GM19452 (cell line): ENCODE data around the gene HNRNPDL.
"Not testable (repeated sequence)": the region's sequence is repeated elsewhere in the genome, so short reads cannot be mapped to it uniquely, and the experiment has no call there.

ENCODE experiments used
- ATAC-seq: cut with Tn5 transposase; IDR thresholded peaks from one replicate; pipeline ENCODE4 v1.9.1; 2021; ENCODE audit not compliant: unreplicated experiment

The HNRNPDL gene

GRCh38 chr4:82390061-82390460 is 40.2 kb downstream of the HNRNPDL start:
- ATAC-seq = not testable (repeated sequence)

- no peak for ATAC-seq
These were observed 41.9 kb downstream of the HNRNPDL start for GRCh38 chr4:82388405-82388804.

- ATAC-seq = not testable (repeated sequence)
These were observed 44.0 kb downstream of the HNRNPDL start for GRCh38 chr4:82386312-82386711.

GRCh38 chr4:82382751-82383150 is 47.5 kb downstream of the HNRNPDL start:
- ATAC-seq = no peak

GRCh38 chr4:82381661-82382296 is 48.5 kb downstream of the HNRNPDL start:
- no peak for ATAC-seq

GRCh38 chr4:82381235-82381634 is 49.0 kb downstream of the HNRNPDL start:
- no peak for ATAC-seq

GRCh38 chr4:82380831-82381230 is 49.4 kb downstream of the HNRNPDL start:
- ATAC-seq = no peak

- ATAC-seq = no peak
These were observed 49.9 kb downstream of the HNRNPDL start for GRCh38 chr4:82380344-82380743.

GRCh38 chr4:82376109-82376508 is 54.2 kb downstream of the HNRNPDL start:
- ATAC-seq = no peak

GRCh38 chr4:82373816-82374625 is 56.2 kb downstream of the HNRNPDL start, which contains the start of gene HNRNPD:
Gene HNRNPD, minus strand, starts transcription at chr4:82373991. Its CDS starts 313 bp downstream, at chr4:82373678.
- peak; percentile 91 for ATAC-seq

- ATAC-seq = peak; percentile 21
These were observed 56.8 kb downstream of the HNRNPDL start for GRCh38 chr4:82373486-82373815.
